LHCN-M2 (cell line): Measurements from ENCODE around the gene GBP7. TPM values are rescaled to one million over a fixed set of nuclear protein-coding genes. Genes with fewer than 3 reads are reported as not detected.

ENCODE experiments used
- DNase-seq: peaks from one replicate; pipeline ENCODE4 v3.0.0-alpha.2; 2012; ENCODE audit warnings: low read depth
- total RNA-seq: library from RNA; depleted of rRNA; stranded (reverse); fragments of >200 nt; gene quantifications from 2 replicates; pipeline ENCODE4 v1.2.3, GENCODE V29; 2014; rRNA removed

Gene GBP7
- total RNA-seq, 1 experiment from 2014 or later = not detected

DNA sequence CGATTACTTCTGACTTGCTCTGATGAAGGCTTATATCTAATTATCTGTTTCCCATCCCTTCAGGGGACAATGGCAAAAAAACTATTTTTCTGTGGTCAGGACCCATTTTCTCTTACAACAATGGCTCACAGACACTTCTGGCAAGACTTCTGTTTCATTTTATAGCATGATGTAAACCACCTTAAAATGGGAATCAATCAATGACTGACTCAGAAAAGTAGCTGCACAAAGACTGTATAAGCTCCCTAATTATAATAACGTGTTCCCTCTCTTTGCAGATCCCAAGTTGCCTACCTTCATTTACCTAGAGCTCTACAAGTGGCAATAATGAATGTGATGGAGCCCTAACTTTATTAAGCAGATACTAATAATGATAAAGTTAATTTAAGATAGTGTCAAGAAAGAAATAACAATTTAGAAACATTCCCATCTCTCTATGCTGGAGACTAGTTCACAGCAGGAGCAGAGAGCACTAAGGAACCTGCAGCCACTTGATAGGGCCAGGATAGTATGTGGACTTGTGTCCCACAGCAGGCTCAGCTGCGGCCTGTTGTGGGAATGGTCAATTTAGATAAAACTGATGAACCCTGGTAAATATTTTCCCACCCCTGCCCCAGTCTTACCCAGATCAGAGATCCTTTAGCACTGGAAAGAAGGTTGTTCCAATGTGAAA lies 50.4 kb downstream of the GBP7 start:
- no peak for DNase-seq

DNA sequence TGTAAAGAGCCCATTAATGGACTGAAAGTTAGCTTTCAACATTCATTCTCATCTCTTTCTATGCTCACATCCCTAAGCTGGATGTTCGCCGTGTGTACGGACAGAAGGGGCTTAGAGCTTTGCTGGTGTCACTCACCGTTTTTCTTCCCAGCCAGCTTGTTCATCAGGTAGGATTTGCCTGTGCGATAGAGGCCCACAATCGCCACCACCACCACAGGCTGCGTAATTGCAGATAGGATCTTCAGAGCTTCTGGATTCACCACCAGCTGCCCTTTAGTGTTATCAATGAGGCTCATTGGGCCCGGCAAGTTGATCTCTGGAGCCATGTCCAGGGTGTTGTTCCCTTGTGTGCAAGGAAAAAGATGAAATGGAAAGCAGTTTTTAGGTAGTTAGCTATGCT lies 54.2 kb downstream of the GBP7 start:
- no peak for DNase-seq

DNA sequence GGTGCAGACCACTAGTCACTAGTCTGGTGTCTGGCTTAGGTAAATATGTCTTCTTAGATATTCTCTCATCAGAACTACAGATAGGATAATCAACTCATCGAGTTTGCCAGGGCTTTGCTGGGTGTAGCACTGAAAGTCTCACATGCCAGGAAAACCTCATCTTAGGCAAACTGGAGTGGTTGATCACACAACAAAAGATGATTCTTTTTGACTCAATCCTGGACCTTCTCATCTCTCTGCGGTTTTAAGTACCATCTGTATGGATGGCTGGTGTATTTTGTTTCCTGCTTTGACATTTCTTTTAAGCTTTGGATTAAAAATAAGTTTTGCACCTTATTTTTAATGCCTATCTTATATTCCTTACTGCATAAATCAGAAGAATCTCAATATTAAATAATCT lies 61.1 kb downstream of the GBP7 start:
- no peak for DNase-seq

GRCh38 chr1:89112871-89113613 lies 62.8 kb downstream of the GBP7 start:
- DNase-seq = no peak

GRCh38 chr1:89104687-89105086 lies 71.1 kb downstream of the GBP7 start:
- DNase-seq = no peak

GRCh38 chr1:89104147-89104546 lies 71.7 kb downstream of the GBP7 start:
- DNase-seq = no peak

DNA sequence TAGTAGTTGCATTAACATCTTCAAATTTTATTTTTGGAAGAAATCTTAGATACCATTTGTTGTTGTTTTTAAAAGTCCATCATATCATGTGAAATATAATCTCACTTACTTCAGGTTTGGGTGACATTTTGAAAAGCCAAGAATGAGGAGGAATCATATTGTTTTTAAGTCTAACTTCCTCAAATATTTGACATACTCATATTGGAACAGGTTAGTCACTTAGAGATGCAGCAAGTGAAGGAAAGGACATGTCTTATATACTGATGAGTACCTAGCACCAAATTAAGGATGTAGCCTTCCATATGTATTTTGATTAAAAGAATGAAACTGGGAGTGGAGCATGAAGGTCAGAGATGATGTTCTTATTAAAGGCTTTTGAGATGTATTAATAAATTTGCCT lies 73.8 kb downstream of the GBP7 start:
- no peak for DNase-seq

DNA sequence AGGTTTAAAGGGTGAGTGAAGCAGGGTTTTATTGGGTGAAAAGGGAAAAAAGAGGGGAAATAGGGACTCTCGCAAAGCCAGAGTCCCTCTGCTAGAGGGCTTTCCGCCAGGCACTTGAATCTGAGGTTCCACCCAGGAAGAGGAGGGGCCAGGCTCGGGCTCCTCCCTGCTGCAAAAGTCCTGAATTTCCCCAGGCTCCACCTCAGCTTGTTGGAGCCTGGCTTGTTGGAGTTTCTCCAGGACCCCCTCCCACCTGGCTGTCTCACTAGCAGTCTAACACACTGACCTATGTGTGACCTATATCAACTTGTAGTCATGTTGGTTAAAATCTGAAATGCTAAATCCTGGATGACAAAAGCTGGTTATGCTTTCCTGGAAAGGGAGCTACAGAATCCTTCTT lies 75.4 kb downstream of the GBP7 start:
- no peak for DNase-seq

- no peak for DNase-seq
Observed at GRCh38 chr1:89098857-89099256, 76.9 kb downstream of the GBP7 start.

GRCh38 chr1:89095737-89096136 lies 80.1 kb downstream of the GBP7 start:
- DNase-seq = no peak

GRCh38 chr1:89089962-89090361 lies 85.8 kb downstream of the GBP7 start:
- peak; percentile 11 for DNase-seq

DNA sequence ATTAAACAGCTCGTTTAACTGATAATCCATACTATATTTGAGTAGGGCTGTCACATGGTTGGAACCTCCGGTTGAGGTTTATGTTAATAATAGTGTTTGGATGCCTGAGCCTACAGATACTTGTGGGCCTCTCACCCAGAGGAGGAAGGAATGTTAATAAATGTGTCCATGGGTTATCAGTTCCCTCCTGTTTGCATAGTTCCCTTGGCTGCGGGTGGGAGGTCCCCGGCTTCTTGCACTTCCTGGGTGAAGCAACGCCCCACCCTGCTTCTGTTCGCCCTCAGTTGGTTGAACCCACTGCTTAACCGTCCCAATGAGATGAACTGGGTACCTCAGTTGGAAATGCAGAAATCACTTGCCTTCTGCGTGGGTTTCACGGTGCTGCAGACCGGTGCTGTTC lies 87.2 kb downstream of the GBP7 start:
- DNase-seq = no peak

DNA sequence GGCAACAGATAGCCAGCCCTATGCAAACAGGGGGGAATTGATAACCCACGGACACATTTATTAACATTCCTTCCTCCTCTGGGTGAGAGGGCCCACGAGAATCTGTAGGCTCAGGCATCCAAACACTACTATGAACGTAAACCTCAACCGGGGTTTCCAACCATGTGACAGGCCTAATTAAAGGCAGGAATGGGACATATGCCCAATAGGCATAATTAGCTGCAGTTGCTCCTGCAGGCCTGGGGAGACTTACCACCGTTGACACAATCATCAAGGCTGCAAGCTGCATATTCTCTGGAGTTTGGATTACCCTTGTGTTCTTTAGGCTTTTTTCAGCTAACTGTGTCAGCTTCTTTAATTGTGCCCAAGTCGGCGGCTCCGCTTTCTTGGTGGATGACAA lies 88.6 kb downstream of the GBP7 start:
- DNase-seq = no peak

GRCh38 chr1:89085781-89086180 lies 90.0 kb downstream of the GBP7 start:
- no peak for DNase-seq

Other genes starting within 250 kb of the GBP7 start
- gene KYAT3, start 183.4 kb downstream of the GBP7 start, total RNA-seq = 24.1 and 29.4 TPM in 2 replicates
- gene RBMXL1, start 183.4 kb downstream of the GBP7 start, total RNA-seq = 6.4 and 7.7 TPM in 2 replicates
- 67.6 and 72.9 TPM in 2 replicates for gene GBP3, start 153.1 kb downstream of the GBP7 start, total RNA-seq
- gene GBP1, start 110.8 kb downstream of the GBP7 start, total RNA-seq = 34.9 and 37.7 TPM in 2 replicates
- 28.7 and 35.3 TPM in 2 replicates for gene GBP2, start 49.9 kb downstream of the GBP7 start, total RNA-seq
- not detected in 2 replicates for gene GBP4, start 22.9 kb upstream of the GBP7 start, total RNA-seq
- 0.13 and 0.40 TPM in 2 replicates for gene GBP5, start 96.9 kb upstream of the GBP7 start, total RNA-seq
- gene GBP6, start 188.1 kb upstream of the GBP7 start, total RNA-seq = not detected in 2 replicates